Mucosa of stomach (tissue), 1 donor: ENCODE data around the gene NXF1.
A peak's percentile ranks its signal among the peaks of the same experiment; 100 is the strongest.
"Not testable (repeated sequence)": the region's sequence is repeated elsewhere in the genome, so short reads cannot be mapped to it uniquely, and the experiment has no call there.

Experiments
- H3K27me3 ChIP-seq: one replicate; pipeline ENCODE4 v1.7.0; 2013; ENCODE audit warnings: mild to moderate bottlenecking, low read length; ENCODE audit not compliant: control insufficient read depth, insufficient read depth
- H3K36me3 ChIP-seq: one replicate; pipeline ENCODE4 v1.7.0; 2013; ENCODE audit warnings: low read length; ENCODE audit not compliant: control insufficient read depth, insufficient read depth
- H3K4me1 ChIP-seq: one replicate; pipeline ENCODE4 v1.7.0; 2013; ENCODE audit warnings: mild to moderate bottlenecking, low read length; ENCODE audit not compliant: control insufficient read depth, insufficient read depth
- H3K4me3 ChIP-seq: one replicate; pipeline ENCODE4 v1.7.0; 2013; ENCODE audit warnings: low read length
- H3K9ac ChIP-seq: one replicate; pipeline ENCODE4 v1.7.0; 2013; ENCODE audit warnings: mild to moderate bottlenecking, low read length, moderate library complexity
- H3K9me3 ChIP-seq: one replicate; pipeline ENCODE4 v1.7.0; 2013; ENCODE audit warnings: mild to moderate bottlenecking, low read length, moderate library complexity; ENCODE audit not compliant: control insufficient read depth
- donor health status: Pancreatic carcinoma.

NXF1 gene

GRCh38 chr11:62771144-62772021, 33.9 kb downstream of the NXF1 start, which contains the start of gene TAF6L:
TAF6L (plus strand) TSS chr11:62771396; CDS start chr11:62775784, 4,388 bp downstream.
- H3K9me3 ChIP-seq, result no peaks in the 10 kb centered on the region
- H3K36me3 ChIP-seq, result peaks cover 7% of the 10 kb centered on the region
- H3K4me1 ChIP-seq, result peaks cover 18% of the 10 kb centered on the region
- peak within 1 kb of the TSS; percentile 85 for H3K4me3 ChIP-seq
- peak within 1 kb of the TSS; percentile 76 for H3K9ac ChIP-seq
- H3K27me3 ChIP-seq, result no peaks in the 10 kb centered on the region

GRCh38 chr11:62770778-62771143, 34.5 kb downstream of the NXF1 start:
- Histone ChIP-seq H3K9me3 (no peaks in the 10 kb centered on the region), H3K27me3 (no peaks in the 10 kb centered on the region), H3K36me3 (peaks cover 5% of the 10 kb centered on the region), H3K9ac (peak overlapping the region; percentile 24), H3K4me3 (peak overlapping the region; percentile 14), H3K4me1 (peaks cover 18% of the 10 kb centered on the region)

- not testable (repeated sequence) for H3K27me3 ChIP-seq, H3K9ac ChIP-seq, H3K36me3 ChIP-seq, H3K4me3 ChIP-seq, H3K4me1 ChIP-seq, H3K9me3 ChIP-seq
These were observed 44.4 kb downstream of the NXF1 start for GRCh38 chr11:62760867-62761227.

- no peaks in the 10 kb centered on the region for H3K9me3 ChIP-seq
- H3K4me1 ChIP-seq, result peaks cover 9% of the 10 kb centered on the region
- H3K4me3 ChIP-seq, result no peak overlapping the region
- H3K27me3 ChIP-seq, result no peaks in the 10 kb centered on the region
- no peak overlapping the region for H3K9ac ChIP-seq
- no peaks in the 10 kb centered on the region for H3K36me3 ChIP-seq
These were observed 47.1 kb downstream of the NXF1 start for GRCh38 chr11:62757846-62758788.

GRCh38 chr11:62755086-62755615, 50.1 kb downstream of the NXF1 start:
- no peaks in the 10 kb centered on the region for H3K27me3 ChIP-seq
- no peaks in the 10 kb centered on the region for H3K36me3 ChIP-seq
- H3K9ac ChIP-seq, result no peak overlapping the region
- H3K4me1 ChIP-seq, result peaks cover 30% of the 10 kb centered on the region
- H3K4me3 ChIP-seq, result no peak overlapping the region
- no peaks in the 10 kb centered on the region for H3K9me3 ChIP-seq

GRCh38 chr11:62753736-62754603, 51.3 kb downstream of the NXF1 start, which contains the start of gene ZBTB3:
ZBTB3 (minus strand) TSS chr11:62754160; CDS start chr11:62753664, 496 bp downstream.
- no peaks in the 10 kb centered on the region for H3K36me3 ChIP-seq
- H3K27me3 ChIP-seq, result no peaks in the 10 kb centered on the region
- H3K4me3 ChIP-seq, result peak within 1 kb of the TSS; percentile 57
- no peaks in the 10 kb centered on the region for H3K9me3 ChIP-seq
- H3K4me1 ChIP-seq, result peaks cover 34% of the 10 kb centered on the region
- peak within 1 kb of the TSS; percentile 67 for H3K9ac ChIP-seq

- no peaks in the 10 kb centered on the region for H3K9me3 ChIP-seq
- peak overlapping the region; percentile 67 for H3K9ac ChIP-seq
- peak overlapping the region; percentile 57 for H3K4me3 ChIP-seq
- no peaks in the 10 kb centered on the region for H3K36me3 ChIP-seq
- H3K27me3 ChIP-seq, result no peaks in the 10 kb centered on the region
- H3K4me1 ChIP-seq, result peaks cover 34% of the 10 kb centered on the region
These were observed 52.1 kb downstream of the NXF1 start for GRCh38 chr11:62752994-62753735.

- Histone ChIP-seq H3K4me3 (no peak overlapping the region), H3K36me3 (no peaks in the 10 kb centered on the region), H3K27me3 (no peaks in the 10 kb centered on the region), H3K9me3 (no peaks in the 10 kb centered on the region), H3K4me1 (peaks cover 34% of the 10 kb centered on the region), H3K9ac (peak overlapping the region; percentile 67)
These were observed 53.0 kb downstream of the NXF1 start for GRCh38 chr11:62752177-62752785.

- not testable (repeated sequence) for H3K4me3 ChIP-seq, H3K27me3 ChIP-seq, H3K9me3 ChIP-seq, H3K36me3 ChIP-seq
- Histone ChIP-seq H3K4me1 (peaks cover 34% of the 10 kb centered on the region), H3K9ac (peak overlapping the region; percentile 28)
These were observed 55.3 kb downstream of the NXF1 start for GRCh38 chr11:62749931-62750330.

GRCh38 chr11:62747475-62748160, 57.6 kb downstream of the NXF1 start:
- no peak overlapping the region for H3K9ac ChIP-seq
- H3K9me3 ChIP-seq, result no peaks in the 10 kb centered on the region
- H3K27me3 ChIP-seq, result no peaks in the 10 kb centered on the region
- no peak overlapping the region for H3K4me3 ChIP-seq
- H3K4me1 ChIP-seq, result peaks cover 25% of the 10 kb centered on the region
- H3K36me3 ChIP-seq, result no peaks in the 10 kb centered on the region
